HG02852 (cell line): ENCODE data around the gene CACNB2.

Source experiments
- ATAC-seq: cut with Tn5 transposase; IDR thresholded peaks from one replicate; pipeline ENCODE4 v1.9.1; 2021; ENCODE audit warnings: mild to moderate bottlenecking, moderate library complexity; ENCODE audit not compliant: unreplicated experiment

Gene CACNB2

GRCh38 chr10:18328941-18329340 is 188.7 kb downstream of the CACNB2 start:
- ATAC-seq = no peak

- no peak for ATAC-seq
Observed at GRCh38 chr10:18332048-18332447, 191.8 kb downstream of the CACNB2 start.

DNA sequence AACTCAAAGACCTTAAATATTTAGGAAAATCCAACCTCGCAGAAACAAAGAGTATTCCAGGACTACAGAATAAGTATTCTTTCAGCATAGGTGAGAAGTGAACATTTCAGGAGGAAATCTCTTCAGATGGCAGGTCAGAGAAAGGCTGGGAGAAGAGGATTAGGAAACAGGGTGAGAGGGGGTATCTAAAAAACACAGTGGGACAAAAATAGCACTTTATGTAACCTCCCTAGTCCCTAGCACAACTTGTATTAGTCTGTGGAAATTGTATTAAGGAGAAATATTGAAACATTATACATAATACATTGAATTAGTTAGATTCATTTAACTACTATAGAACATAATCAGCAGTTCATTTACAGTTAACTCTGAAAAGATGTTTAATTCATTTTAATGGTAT is 192.3 kb downstream of the CACNB2 start:
- ATAC-seq = no peak

GRCh38 chr10:18333621-18334020 is 193.4 kb downstream of the CACNB2 start:
- ATAC-seq = no peak

GRCh38 chr10:18334116-18334867 is 194.1 kb downstream of the CACNB2 start:
- no peak for ATAC-seq

DNA sequence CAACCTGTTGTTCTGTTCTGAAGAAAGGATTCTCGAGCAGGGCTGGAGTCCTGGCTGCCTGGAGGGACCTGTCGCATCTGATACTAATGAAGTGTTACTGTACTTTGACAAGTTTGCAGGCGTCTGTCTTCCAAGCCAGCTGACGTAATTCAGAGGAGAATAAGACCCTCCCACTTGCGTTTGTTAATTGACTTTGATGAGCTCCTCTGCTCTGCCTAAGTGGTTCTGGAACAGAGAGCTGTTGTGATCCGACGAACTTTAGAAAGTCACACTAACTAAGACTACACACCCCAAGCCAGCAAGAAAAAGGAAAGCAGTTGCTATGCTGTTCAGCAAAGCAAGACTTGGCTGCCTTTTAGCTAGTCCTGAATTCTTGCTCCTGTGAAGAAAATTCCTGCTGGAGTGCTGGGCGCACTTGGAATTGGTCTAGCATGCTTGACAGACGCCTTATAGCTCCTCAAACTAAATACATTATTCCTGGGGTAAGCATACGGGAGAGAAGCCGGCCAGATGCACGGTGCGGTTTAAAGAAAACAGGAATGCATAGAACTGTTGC is 200.3 kb downstream of the CACNB2 start:
- ATAC-seq = no peak

DNA sequence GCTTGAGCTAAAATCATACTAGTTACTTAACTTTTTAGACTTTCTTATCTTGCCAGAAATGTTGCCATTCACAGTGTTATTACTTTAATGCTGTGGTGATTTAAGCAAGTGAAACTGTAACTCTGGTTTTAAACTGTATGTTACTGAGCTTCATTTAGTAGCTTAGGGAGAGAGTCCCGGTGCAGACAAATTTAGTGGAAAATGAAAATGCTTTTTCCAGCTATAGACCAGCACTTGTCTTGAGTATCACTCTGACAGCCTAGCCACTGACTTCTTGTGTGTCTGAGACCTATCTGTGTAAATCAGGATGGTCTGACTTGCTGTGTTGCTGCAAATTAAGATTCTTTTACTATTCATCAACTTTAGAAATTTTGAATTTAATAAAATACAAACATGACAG is 200.8 kb downstream of the CACNB2 start:
- no peak for ATAC-seq

DNA sequence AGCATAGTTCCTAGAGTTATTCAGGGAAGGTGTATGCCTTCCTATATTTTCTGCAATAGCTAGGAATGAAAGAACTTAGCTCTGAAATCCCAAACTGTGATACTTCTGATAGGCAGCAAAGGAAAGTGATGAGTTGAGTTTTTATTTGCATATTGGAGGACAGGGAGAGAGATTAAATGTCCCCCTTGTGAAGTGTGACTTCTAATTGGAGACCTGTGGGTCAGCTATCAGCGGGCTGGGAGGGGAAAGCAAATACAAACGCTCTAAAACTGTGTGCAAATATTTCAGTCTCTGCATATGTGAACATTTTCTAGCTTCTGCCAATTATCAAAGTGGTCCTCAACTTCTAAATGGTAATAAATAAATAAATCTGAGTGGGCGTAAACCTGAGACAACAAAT is 203.3 kb downstream of the CACNB2 start:
- no peak for ATAC-seq

- no peak for ATAC-seq
Observed at GRCh38 chr10:18345308-18345707, 205.1 kb downstream of the CACNB2 start.

DNA sequence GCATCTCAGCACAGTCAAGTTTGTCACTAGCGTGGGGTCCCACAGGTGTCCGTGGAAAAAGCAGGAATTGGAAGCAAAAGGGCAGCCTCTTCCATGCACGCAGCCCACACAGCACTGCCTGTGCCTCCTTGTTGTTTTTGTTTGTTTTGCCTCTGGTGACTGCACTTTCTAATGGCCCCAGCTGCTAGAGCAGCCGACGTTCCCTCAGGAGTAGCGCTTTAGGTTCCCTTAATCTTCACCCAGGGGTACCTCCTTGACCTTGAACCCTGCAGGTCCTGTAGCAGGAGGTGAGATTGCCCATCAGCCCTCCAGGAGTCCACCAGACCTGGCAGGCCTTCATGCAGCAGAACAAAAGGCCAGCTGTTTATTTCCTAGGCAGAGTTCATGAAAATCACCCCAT is 210.1 kb downstream of the CACNB2 start:
- ATAC-seq = no peak

GRCh38 chr10:18351421-18351820 is 211.2 kb downstream of the CACNB2 start:
- no peak for ATAC-seq

DNA sequence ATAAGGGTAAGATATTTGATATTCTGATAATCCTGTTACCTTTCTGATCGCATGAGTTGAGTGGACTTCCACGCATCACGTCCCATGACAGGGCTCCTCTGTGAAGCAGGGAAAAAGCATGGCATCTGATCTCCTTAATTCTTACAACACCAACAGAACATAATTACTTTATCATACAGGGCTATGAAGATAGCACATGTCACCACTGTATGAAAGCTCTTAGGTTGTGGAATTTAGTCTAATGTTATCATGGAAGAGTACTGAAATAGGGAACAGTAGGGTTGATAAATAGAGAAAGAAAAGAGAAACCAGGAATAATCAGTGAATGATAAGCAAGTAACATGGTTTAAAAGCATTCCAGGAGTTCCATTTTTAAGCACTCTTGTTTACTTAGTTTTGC is 212.0 kb downstream of the CACNB2 start:
- no peak for ATAC-seq

DNA sequence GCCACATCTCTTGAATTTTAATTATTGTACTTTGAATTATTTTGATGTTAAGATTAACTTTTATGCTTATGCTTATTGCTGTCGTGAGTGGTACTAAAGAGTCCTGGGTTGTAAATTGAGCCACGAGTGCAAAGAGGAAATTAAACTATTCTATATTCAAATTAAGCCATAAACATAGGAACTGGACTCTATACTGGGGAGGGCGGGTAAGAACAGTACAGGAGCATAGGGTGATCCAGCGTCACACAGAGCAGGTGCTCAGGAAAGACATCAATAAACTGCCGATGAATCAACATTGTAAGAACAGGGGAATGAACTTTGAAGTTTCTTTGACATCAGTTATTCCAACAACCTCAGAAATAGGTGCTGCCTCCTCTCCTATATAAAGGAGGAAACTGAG is 219.6 kb downstream of the CACNB2 start:
- no peak for ATAC-seq

DNA sequence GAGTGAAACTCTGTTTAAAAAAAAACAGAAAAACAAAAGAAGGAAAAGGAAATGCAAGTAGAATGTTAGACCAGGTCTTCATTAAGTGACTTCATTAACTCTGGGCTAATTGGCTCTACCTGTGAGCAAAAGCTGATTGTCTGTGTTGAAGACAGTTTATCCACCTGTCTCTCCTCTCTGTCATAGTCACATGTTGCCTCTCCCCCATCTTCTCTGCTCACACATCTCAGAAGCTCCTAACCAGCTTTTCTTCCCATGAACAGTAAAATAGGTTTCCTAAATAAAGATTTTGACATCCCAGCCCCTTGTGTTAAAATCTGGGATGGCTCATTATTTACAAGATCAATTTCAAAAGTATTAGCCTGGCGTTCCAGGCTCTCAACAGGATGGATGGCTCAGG is 222.7 kb downstream of the CACNB2 start:
- ATAC-seq = no peak

DNA sequence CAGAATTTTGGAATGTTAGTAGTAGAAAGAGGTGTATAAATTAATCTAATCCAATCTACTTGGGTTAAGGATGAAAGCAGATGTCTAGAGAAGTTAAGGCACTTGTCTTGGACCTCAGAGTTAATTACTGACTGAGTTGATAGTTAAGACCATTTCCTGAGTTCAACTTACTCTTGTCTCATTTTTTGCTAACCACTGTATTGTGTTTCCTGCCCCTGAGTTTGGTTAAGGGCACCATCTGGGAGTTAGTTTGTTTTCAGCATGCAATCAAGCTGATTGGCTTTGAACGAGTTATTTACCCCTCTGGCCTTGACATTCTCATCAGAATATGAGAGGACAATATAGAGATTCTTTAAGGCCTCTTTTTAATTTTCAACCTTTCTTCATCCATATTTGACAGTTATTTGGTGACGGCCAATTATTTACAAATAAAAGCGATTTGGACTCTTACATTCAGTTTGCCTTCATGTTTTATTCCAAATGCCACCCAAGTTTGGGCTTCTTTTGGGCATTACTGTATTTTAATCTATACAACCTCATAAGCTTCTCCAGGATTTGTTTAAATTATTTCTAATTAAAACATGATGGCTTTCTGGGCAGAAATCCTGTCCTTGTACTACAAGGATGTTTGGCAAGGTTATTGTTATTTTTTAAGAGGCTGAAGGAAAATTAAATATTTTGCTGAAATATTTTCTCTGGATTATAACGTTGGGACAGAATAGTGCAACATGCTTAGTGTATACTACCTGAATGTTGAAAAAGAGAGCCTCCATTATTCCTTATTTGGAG is 225.0 kb downstream of the CACNB2 start:
- ATAC-seq = no peak

GRCh38 chr10:18367840-18368239 is 227.6 kb downstream of the CACNB2 start:
- no peak for ATAC-seq

DNA sequence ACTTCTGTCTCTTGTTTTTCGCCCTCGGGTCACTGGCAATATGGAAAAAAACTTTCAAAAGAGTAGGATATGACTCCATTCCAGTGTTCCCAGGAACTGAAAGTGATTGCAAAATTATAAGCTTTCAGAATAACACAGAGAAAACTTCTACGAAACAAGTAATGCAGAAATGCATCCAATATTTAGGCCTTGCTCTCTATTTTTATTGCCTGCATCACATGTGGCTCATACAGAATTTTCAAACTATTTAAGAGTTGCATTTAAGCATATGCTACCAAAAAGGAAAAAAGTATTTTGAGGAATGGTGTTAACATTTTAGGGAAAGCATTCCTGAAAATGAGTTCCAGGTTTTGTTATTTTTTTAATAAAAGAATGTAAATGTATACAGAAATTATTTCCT is 228.0 kb downstream of the CACNB2 start:
- no peak for ATAC-seq

GRCh38 chr10:18368682-18369081 is 228.5 kb downstream of the CACNB2 start:
- no peak for ATAC-seq

GRCh38 chr10:18369859-18370473 is 229.7 kb downstream of the CACNB2 start:
- ATAC-seq = no peak

DNA sequence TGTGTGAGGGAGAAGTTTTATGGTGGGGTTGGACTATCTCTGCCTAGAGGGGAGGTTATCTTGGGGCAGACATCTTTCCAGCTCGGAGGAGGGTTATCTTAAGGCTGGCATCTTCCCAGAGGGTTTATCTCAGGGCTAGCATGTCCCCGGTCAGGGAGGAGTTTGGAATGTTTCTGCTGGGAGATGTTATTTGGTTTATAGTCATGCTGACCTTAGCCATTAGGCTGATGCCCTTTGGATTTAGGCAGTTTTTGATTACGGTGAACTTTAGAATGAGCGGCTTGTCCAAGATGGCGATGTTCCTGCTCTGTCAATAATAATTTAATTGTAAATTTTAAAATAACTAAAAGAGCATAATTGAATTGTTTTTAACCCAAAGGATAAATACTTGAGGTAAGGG is 236.4 kb downstream of the CACNB2 start:
- ATAC-seq = no peak

- ATAC-seq = no peak
Observed at GRCh38 chr10:18377898-18378297, 237.7 kb downstream of the CACNB2 start.

DNA sequence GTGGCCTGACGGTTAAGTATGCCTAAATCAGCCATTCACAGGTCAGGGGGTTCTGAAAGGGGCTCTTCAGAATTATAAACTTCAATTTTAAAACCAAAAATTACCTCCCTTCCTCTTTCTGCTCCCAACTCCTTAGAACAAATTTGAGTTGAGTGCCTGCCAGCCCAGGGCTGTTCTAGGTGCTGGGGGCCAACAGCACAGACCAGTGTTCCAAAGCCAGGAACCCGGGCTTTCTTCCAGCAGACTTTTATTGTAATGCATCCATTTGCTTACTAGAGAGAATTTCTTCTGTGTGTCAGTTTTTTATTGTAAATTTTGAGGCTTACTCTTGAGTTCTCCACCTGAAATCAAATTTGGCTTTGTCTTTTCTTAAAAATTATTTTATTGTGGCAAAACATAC is 238.5 kb downstream of the CACNB2 start:
- ATAC-seq = no peak
